MM.1S (cell line): Measurements from ENCODE around the gene PLA2G4B.

ENCODE experiments used
- DNase-seq: peaks from one replicate; pipeline ENCODE4 v3.0.0-alpha.2; 2015
- H2AFZ ChIP-seq: fragments of 300-600 bp; sonication (generic); 2 replicates; pipeline ENCODE4 v1.6.0; 2016; ENCODE audit warnings: antibody characterized with exemption, low read length
- H3F3A ChIP-seq: fragments of 300-600 bp; sonication (generic); 2 replicates; pipeline ENCODE4 v1.6.1; 2016; ENCODE audit warnings: mild to moderate bottlenecking, antibody characterized with exemption, low read length, moderate library complexity, mixed read lengths; ENCODE audit not compliant: insufficient read depth
- H3K27ac ChIP-seq: fragments of 300-600 bp; sonication (generic); 2 replicates; pipeline ENCODE4 v1.5.1; 2016; ENCODE audit warnings: mild to moderate bottlenecking, low read length
- H3K27me3 ChIP-seq: fragments of 300-600 bp; sonication (generic); replicated peaks from 2 replicates; pipeline ENCODE4 v1.6.0; 2016; ENCODE audit warnings: low read length; ENCODE audit not compliant: insufficient read depth
- H3K36me3 ChIP-seq: fragments of 300-600 bp; sonication (generic); replicated peaks from 2 replicates; pipeline ENCODE4 v1.6.1; 2016; ENCODE audit warnings: mild to moderate bottlenecking, low read length, mixed read lengths; ENCODE audit not compliant: insufficient read depth
- H3K4me1 ChIP-seq: fragments of 300-600 bp; sonication (generic); 2 replicates; pipeline ENCODE4 v1.6.1; 2016; ENCODE audit warnings: low read length, mixed read lengths
- H3K4me2 ChIP-seq: fragments of 300-600 bp; sonication (generic); 2 replicates; pipeline ENCODE4 v1.6.0; 2016; ENCODE audit warnings: low read depth, low read length
- H3K4me3 ChIP-seq: fragments of 300-600 bp; sonication (generic); 2 replicates; pipeline ENCODE4 v1.5.1; 2016; ENCODE audit warnings: low read length, mixed read lengths
- H3K79me2 ChIP-seq: fragments of 300-600 bp; sonication (generic); 2 replicates; pipeline ENCODE4 v1.6.1; 2016; ENCODE audit warnings: mixed run types, low read length, mixed read lengths
- H3K9ac ChIP-seq: fragments of 300-600 bp; sonication (generic); 2 replicates; pipeline ENCODE4 v1.6.1; 2016; ENCODE audit warnings: low read length, mixed read lengths
- H3K9me2 ChIP-seq: fragments of 300-600 bp; sonication (generic); replicated peaks from 2 replicates; pipeline ENCODE4 v1.6.1; 2016; ENCODE audit warnings: mild to moderate bottlenecking, low read length, mixed read lengths; ENCODE audit not compliant: insufficient read depth
- H3K9me3 ChIP-seq: fragments of 300-600 bp; sonication (generic); replicated peaks from 2 replicates; pipeline ENCODE4 v1.6.1; 2016; ENCODE audit warnings: mild to moderate bottlenecking, low read length, mixed read lengths; ENCODE audit not compliant: insufficient read depth
- H4K20me1 ChIP-seq: fragments of 300-600 bp; sonication (generic); 2 replicates; pipeline ENCODE4 v1.6.1; 2016; ENCODE audit warnings: mild to moderate bottlenecking, low read length, moderate library complexity, mixed read lengths; ENCODE audit not compliant: insufficient read depth
- CTCF ChIP-seq: fragments of 300-600 bp; sonication (generic); IDR thresholded peaks from 2 replicates; pipeline ENCODE4 v1.5.1; 2016; ENCODE audit warnings: antibody characterized with exemption, low read length, mixed read lengths
- EZH2 ChIP-seq: fragments of 300-600 bp; sonication (generic); optimal IDR thresholded peaks from 2 replicates; pipeline ENCODE3; 2017; ENCODE audit warnings: low read depth, mild to moderate bottlenecking, antibody characterized with exemption, low read length, mixed read lengths
- EZH2phosphoT487 ChIP-seq: fragments of 300-600 bp; sonication (generic); IDR thresholded peaks from 2 replicates; pipeline ENCODE4 v1.6.1; 2018; ENCODE audit warnings: antibody characterized with exemption, low read length

Gene PLA2G4B

GRCh38 chr15:41887893-41888292 is 49.2 kb downstream of the PLA2G4B start:
- Histone ChIP-seq H3K4me2 (no peak overlapping the region), H3F3A (no peaks in the 10 kb centered on the region), H3K4me1 (0 out of 2 replicates have a peak, but pooled peaks cover 2% of the 10 kb centered on the region), H3K9ac (no peak overlapping the region), H3K4me3 (no peak overlapping the region), H2AFZ (no peak overlapping the region), H3K27me3 (no peaks in the 10 kb centered on the region), H3K27ac (no peak overlapping the region), H3K9me3 (no peaks in the 10 kb centered on the region), H3K36me3 (no peaks in the 10 kb centered on the region), H4K20me1 (no peaks in the 10 kb centered on the region), H3K9me2 (no peaks in the 10 kb centered on the region), H3K79me2 (no peaks in the 10 kb centered on the region)
- TF ChIP-seq CTCF (no peak), EZH2phosphoT487 (no peak), EZH2 (no peak)
- no peak for DNase-seq

- H3K9me2 ChIP-seq, result no peaks in the 10 kb centered on the region
Measured at GRCh38 chr15:41888662-41889253, 50.1 kb downstream of the PLA2G4B start.

GRCh38 chr15:41890050-41890690 is 51.5 kb downstream of the PLA2G4B start:
- Histone ChIP-seq H3K4me1 (0 out of 2 replicates have a peak, but pooled peaks cover 2% of the 10 kb centered on the region), H3K36me3 (no peaks in the 10 kb centered on the region), H3F3A (no peaks in the 10 kb centered on the region), H3K4me2 (no peak overlapping the region), H3K9me2 (no peaks in the 10 kb centered on the region), H3K4me3 (no peak overlapping the region), H3K9ac (no peak overlapping the region), H3K79me2 (no peaks in the 10 kb centered on the region), H3K27me3 (no peaks in the 10 kb centered on the region), H3K27ac (no peak overlapping the region), H3K9me3 (no peaks in the 10 kb centered on the region), H2AFZ (no peak overlapping the region), H4K20me1 (no peaks in the 10 kb centered on the region)
- DNase-seq, result no peak
- TF ChIP-seq EZH2phosphoT487 (no peak), CTCF (no peak)

More at GRCh38 chr15:41888662-41889253, 50.1 kb downstream of the PLA2G4B start:
- Histone ChIP-seq H3K4me3 (no peak overlapping the region), H3K36me3 (no peaks in the 10 kb centered on the region), H3K9ac (no peak overlapping the region), H3F3A (no peaks in the 10 kb centered on the region), H3K9me3 (no peaks in the 10 kb centered on the region), H3K4me1 (0 out of 2 replicates have a peak, but pooled peaks cover 2% of the 10 kb centered on the region), H3K27me3 (no peaks in the 10 kb centered on the region), H3K27ac (no peak overlapping the region), H4K20me1 (no peaks in the 10 kb centered on the region), H2AFZ (no peak overlapping the region), H3K4me2 (no peak overlapping the region), H3K79me2 (no peaks in the 10 kb centered on the region)
- TF ChIP-seq EZH2phosphoT487 (no peak), EZH2 (no peak), CTCF (no peak)
- no peak for DNase-seq
